ENCODE measurements around the gene KMT2A. TPM values are rescaled to one million over a fixed set of nuclear protein-coding genes. Genes with fewer than 3 reads are reported as not detected.
"Not testable (repeated sequence)": the region's sequence is repeated elsewhere in the genome, so short reads cannot be mapped to it uniquely, and the experiment has no call there.

Gene KMT2A
- total and polyA plus RNA-seq, 7 donors = 5.3 to 93.9 (median 42.9) TPM

- peak in 2 of 4 experiments; percentile 19 to 24 for TF ChIP-seq CTCF (IDR thresholded peaks at IDR 0.05)
- peak; percentile 55 to 89 (median 74) for TF ChIP-seq POLR2AphosphoS5 (IDR thresholded peaks at IDR 0.05)
- TF ChIP-seq EP300 (IDR thresholded peaks at IDR 0.05) = no peak
- peak; percentile 64 to 72 for TF ChIP-seq POLR2A (IDR thresholded peaks at IDR 0.05)
- Histone ChIP-seq H3K9me3 (no peaks in the 10 kb centered on the region), H3K27ac (peak within 1 kb of the TSS; percentile 85 to 89 (median 86)), H3K4me3 (peak within 1 kb of the TSS; percentile 70 to 94 (median 88)), H3K27me3 (no peaks in the 10 kb centered on the region), H3K36me3 (peaks cover 0 to 46% (median 4%) of the 10 kb centered on the region in 4 donors), H3K4me1 (peaks cover 0 to 46% (median 36%) of the 10 kb centered on the region in 4 donors)
- WGBS, 2 donors = 0 to 1% methylated on average over 51 of the region's 51 CpGs
- intact Hi-C loops (cut with DNase I) = loop anchor here (1.0 to 2.0 kb wide), 2 partner anchors 35 to 87 kb away; partner anchors contain the start of gene KMT2A
- DNase-seq = peak; percentile 94
Measured at GRCh38 chr11:118401151-118401879, 35.0 kb upstream of the KMT2A start, which contains the start of gene ATP5MG. Gene ATP5MG (plus strand): TSS chr11:118401606. CDS start chr11:118401666, 60 bp downstream.

GRCh38 chr11:118401880-118402590 is 34.3 kb upstream of the KMT2A start:
- peaks cover 0 to 46% (median 2%) of the 10 kb centered on the region in 4 donors for H3K36me3 ChIP-seq
- peaks cover 0 to 53% (median 36%) of the 10 kb centered on the region in 4 donors for H3K4me1 ChIP-seq
- TF ChIP-seq POLR2AphosphoS5 (IDR thresholded peaks at IDR 0.05) (peak in 1 of 4 donors; percentile 7), EP300 (IDR thresholded peaks at IDR 0.05) (no peak), POLR2A (IDR thresholded peaks at IDR 0.05) (no peak)
- H3K27ac ChIP-seq = peak overlapping the region; percentile 85 to 89 (median 86)
- H3K4me3 ChIP-seq = peak overlapping the region; percentile 70 to 94 (median 88)
- H3K9me3 ChIP-seq = no peaks in the 10 kb centered on the region
- WGBS, 2 donors = 1 to 2% methylated on average over 22 of the region's 22 CpGs
- no peaks in the 10 kb centered on the region for H3K27me3 ChIP-seq
- intact Hi-C loops (cut with DNase I) = loop anchor here (1.0 to 2.0 kb wide), 2 partner anchors 34 to 87 kb away; partner anchors contain the start of gene KMT2A
- no peak for DNase-seq

GRCh38 chr11:118402594-118402993 is 33.7 kb upstream of the KMT2A start:
- Histone ChIP-seq H3K36me3 (peaks cover 0 to 46% (median 3%) of the 10 kb centered on the region in 4 donors), H3K4me3 (peak overlapping the region in 3 of 4 donors; percentile 70 to 93 (median 83)), H3K4me1 (peaks cover 0 to 54% (median 36%) of the 10 kb centered on the region in 4 donors), H3K27ac (peak overlapping the region; percentile 85 to 89 (median 86))
- H3K9me3 ChIP-seq; intact Hi-C loops (cut with DNase I); H3K27me3 ChIP-seq; DNase-seq: not testable (repeated sequence)
- 65 to 77% methylated on average over 7 of the region's 7 CpGs for WGBS, 2 donors

- 75 to 76% methylated on average over 7 of the region's 7 CpGs for WGBS, 2 donors
- intact Hi-C loops (cut with DNase I) = no loop called here
- H3K36me3 ChIP-seq = peaks cover 0 to 59% (median 6%) of the 10 kb centered on the region in 4 donors
- no peak for DNase-seq
- TF ChIP-seq EP300 (IDR thresholded peaks at IDR 0.05) (no peak), CTCF (IDR thresholded peaks at IDR 0.05) (no peak), POLR2AphosphoS5 (IDR thresholded peaks at IDR 0.05) (no peak)
- no peaks in the 10 kb centered on the region for H3K9me3 ChIP-seq
- no peak overlapping the region for H3K4me3 ChIP-seq
- H3K27me3 ChIP-seq = no peaks in the 10 kb centered on the region
- peaks cover 0 to 48% (median 31%) of the 10 kb centered on the region in 4 donors for H3K4me1 ChIP-seq
- no peak overlapping the region for H3K27ac ChIP-seq
Measured at GRCh38 chr11:118406599-118407166, 29.6 kb upstream of the KMT2A start.

GRCh38 chr11:118410055-118410745 is 26.1 kb upstream of the KMT2A start:
- no peak for DNase-seq
- Histone ChIP-seq H3K4me1 (peaks cover 0 to 20% (median 3%) of the 10 kb centered on the region in 4 donors), H3K27ac (no peak overlapping the region), H3K36me3 (peaks cover 0 to 66% (median 6%) of the 10 kb centered on the region in 4 donors), H3K9me3 (no peaks in the 10 kb centered on the region), H3K27me3 (no peaks in the 10 kb centered on the region), H3K4me3 (no peak overlapping the region)
- 81 to 82% methylated on average over 7 of the region's 7 CpGs for WGBS, 2 donors
- TF ChIP-seq EP300 (IDR thresholded peaks at IDR 0.05) = no peak
- no peak for TF ChIP-seq CTCF (IDR thresholded peaks at IDR 0.05)
- TF ChIP-seq POLR2A (IDR thresholded peaks at IDR 0.05) = no peak
- TF ChIP-seq POLR2AphosphoS5 (IDR thresholded peaks at IDR 0.05) = no peak
- intact Hi-C loops (cut with DNase I) = no loop called here

All from sigmoid colon (tissue), 7 donors.